Lower lobe of right lung (tissue), 2 donors: ENCODE results near the gene KDM4B. TPM values are rescaled to one million over a fixed set of nuclear protein-coding genes. Genes with fewer than 3 reads are reported as not detected.
A peak's percentile ranks its signal among the peaks of the same experiment; 100 is the strongest.

Experiments used
- ATAC-seq, 2 donors: fragments of 200-7000 bp; cut with Tn5 transposase; one replicate each; pipeline ENCODE4 v1.9.1; 2020 to 2022; ENCODE audit warnings: mild to moderate bottlenecking in 2 of 2, moderate library complexity in 2 of 2
- DNase-seq: peaks from one replicate; pipeline ENCODE4 v3.0.0-alpha.2; 2020
- H3K27ac ChIP-seq: fragments of 200-600 bp; one replicate; pipeline ENCODE4 v1.8.0; 2022
- H3K27me3 ChIP-seq: fragments of 200-600 bp; one replicate; pipeline ENCODE4 v1.8.0; 2022; ENCODE audit warnings: low read depth
- H3K36me3 ChIP-seq: fragments of 200-600 bp; one replicate; pipeline ENCODE4 v1.8.0; 2022; ENCODE audit warnings: mild to moderate bottlenecking
- H3K4me1 ChIP-seq: fragments of 200-600 bp; one replicate; pipeline ENCODE4 v1.8.0; 2022
- H3K4me3 ChIP-seq: fragments of 200-600 bp; one replicate; pipeline ENCODE4 v1.8.0; 2022; ENCODE audit warnings: mild to moderate bottlenecking
- H3K9me3 ChIP-seq: fragments of 200-600 bp; one replicate; pipeline ENCODE4 v1.8.0; 2022
- intact Hi-C: fragments of 100-400 bp; cut with DNase I; formaldehyde crosslinking; loops from one replicate; pipeline ENCODE4 v1.11.0; 2022
- total RNA-seq: library from RNA; stranded (reverse); fragmentation: NEBNext Ultra II Directional; extraction: Animal tissue kit (Norgen Biotek cat#: 25700); gene quantifications from one replicate; pipeline ENCODE4 v1.2.1, GENCODE V29; 2021
- TF ChIP-seq, protein P1 (sequence below): fragments of 200-600 bp; IDR thresholded peaks from one replicate; pipeline ENCODE4 v1.8.0; 2022; ENCODE audit warnings: antibody characterized with exemption, mild to moderate bottlenecking
- donor health status: DM: no; HTN: yes; CAD: no; lungs with severe emphysema.

The KDM4B gene
- total RNA-seq, 1 donor from 2014 or later, result 40.3 TPM

GRCh38 chr19:5128251-5128935, 159.5 kb downstream of the KDM4B start:
- intact Hi-C loops, result no loop called here
- Histone ChIP-seq H3K4me3 (no peak overlapping the region), H3K27ac (peak overlapping the region; percentile 36), H3K9me3 (no peaks in the 10 kb centered on the region), H3K36me3 (peaks cover 23% of the 10 kb centered on the region), H3K27me3 (no peaks in the 10 kb centered on the region), H3K4me1 (peaks cover 18% of the 10 kb centered on the region)
- TF ChIP-seq, protein P1, sequence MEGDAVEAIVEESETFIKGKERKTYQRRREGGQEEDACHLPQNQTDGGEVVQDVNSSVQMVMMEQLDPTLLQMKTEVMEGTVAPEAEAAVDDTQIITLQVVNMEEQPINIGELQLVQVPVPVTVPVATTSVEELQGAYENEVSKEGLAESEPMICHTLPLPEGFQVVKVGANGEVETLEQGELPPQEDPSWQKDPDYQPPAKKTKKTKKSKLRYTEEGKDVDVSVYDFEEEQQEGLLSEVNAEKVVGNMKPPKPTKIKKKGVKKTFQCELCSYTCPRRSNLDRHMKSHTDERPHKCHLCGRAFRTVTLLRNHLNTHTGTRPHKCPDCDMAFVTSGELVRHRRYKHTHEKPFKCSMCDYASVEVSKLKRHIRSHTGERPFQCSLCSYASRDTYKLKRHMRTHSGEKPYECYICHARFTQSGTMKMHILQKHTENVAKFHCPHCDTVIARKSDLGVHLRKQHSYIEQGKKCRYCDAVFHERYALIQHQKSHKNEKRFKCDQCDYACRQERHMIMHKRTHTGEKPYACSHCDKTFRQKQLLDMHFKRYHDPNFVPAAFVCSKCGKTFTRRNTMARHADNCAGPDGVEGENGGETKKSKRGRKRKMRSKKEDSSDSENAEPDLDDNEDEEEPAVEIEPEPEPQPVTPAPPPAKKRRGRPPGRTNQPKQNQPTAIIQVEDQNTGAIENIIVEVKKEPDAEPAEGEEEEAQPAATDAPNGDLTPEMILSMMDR, result no peak
- no peak for DNase-seq
- ATAC-seq, result peak; percentile 55 to 66

DNA sequence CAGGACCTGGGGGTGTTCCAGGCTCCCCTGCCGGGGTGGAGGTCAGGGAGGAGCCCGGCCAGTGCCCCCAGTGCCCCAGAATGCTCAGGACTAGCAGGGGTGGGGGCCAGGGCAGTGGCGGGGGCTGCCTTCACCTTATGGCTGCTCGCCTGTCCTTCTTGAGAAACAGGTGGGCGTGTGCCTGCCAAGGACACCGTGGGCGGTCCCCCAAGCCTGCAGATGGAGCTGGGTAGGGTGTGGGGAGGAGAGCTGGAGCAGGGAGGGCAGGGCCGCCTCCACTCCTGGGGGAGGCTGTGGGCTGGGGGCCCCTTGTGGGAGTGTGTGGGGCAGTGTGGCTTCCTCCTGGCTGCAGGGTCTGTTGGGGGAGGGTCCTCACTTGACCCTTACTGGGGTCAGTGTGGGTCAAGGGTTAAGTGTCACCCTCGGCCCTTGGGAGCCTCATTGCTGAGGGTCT, 160.1 kb downstream of the KDM4B start:
- TF ChIP-seq, protein P1, result no peak
- peaks cover 29% of the 10 kb centered on the region for H3K36me3 ChIP-seq
- intact Hi-C loops, result no loop called here
- H3K27me3 ChIP-seq, result no peaks in the 10 kb centered on the region
- peaks cover 18% of the 10 kb centered on the region for H3K4me1 ChIP-seq
- H3K9me3 ChIP-seq, result no peaks in the 10 kb centered on the region
- peak in 1 of 2 donors; percentile 34 for ATAC-seq
- no peak overlapping the region for H3K27ac ChIP-seq
- H3K4me3 ChIP-seq, result no peak overlapping the region
- DNase-seq, result no peak

DNA sequence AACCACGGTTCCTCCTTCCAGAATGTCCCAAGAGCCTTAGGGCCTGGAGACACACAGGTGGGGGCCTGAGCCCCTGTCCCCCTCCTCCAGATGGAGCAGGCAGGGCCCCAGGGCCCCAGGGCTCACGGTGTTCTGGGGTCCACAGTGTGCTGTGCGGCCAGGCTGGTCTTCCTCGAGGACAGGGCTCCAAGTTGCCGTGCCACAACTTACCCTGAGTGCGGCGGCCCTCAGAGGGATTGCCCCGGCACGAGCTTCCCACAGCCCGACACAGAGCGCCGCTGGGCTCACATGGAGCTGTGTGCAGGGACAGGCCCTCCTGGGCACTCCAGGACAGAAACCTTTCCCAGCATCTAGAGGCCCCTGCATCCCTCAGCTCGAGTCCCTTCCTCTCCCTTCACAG, 160.8 kb downstream of the KDM4B start:
- H3K9me3 ChIP-seq, result no peaks in the 10 kb centered on the region
- no peaks in the 10 kb centered on the region for H3K27me3 ChIP-seq
- intact Hi-C loops, result no loop called here
- no peak overlapping the region for H3K27ac ChIP-seq
- peaks cover 18% of the 10 kb centered on the region for H3K4me1 ChIP-seq
- peaks cover 36% of the 10 kb centered on the region for H3K36me3 ChIP-seq
- DNase-seq (no peak), ATAC-seq (no peak)
- no peak overlapping the region for H3K4me3 ChIP-seq
- TF ChIP-seq, protein P1, result no peak

DNA sequence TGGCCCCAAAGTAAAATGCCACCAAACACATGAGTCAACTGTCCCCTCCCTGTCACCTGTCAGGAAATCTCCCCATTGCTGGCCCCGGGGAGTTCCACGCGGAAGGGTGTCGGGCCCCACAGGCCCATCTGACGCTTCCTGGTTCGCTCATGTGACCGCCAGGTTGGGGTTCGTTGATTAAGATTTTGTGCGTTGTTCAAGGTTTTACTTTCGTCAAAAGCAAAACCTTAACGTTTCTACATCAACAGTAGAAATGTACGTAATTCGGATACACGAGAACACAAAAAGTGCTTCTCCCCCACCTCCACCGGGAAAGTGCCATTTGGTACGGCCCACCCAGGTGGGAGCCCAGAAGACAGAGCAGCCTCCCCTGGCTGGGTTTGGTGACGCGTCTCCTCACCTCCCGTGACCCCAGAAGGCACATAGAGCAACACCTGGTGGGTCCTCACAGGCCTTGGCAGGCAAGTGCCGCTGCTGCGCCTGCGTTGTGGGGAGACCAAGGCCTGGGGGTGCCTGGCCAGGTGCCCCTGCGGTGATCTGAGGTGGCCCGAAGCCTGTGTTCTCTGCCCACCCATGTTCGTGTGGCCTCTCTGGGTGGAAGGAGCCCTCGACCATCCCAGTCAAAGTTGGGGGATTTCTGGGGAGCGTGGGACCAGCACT, 161.6 kb downstream of the KDM4B start:
- Histone ChIP-seq H3K9me3 (no peaks in the 10 kb centered on the region), H3K27ac (no peak overlapping the region), H3K4me3 (no peak overlapping the region), H3K36me3 (peaks cover 44% of the 10 kb centered on the region), H3K4me1 (peaks cover 18% of the 10 kb centered on the region), H3K27me3 (no peaks in the 10 kb centered on the region)
- DNase-seq (no peak), ATAC-seq (no peak)
- intact Hi-C loops, result no loop called here
- TF ChIP-seq, protein P1, result no peak

GRCh38 chr19:5131031-5131505, 162.2 kb downstream of the KDM4B start:
- peaks cover 18% of the 10 kb centered on the region for H3K4me1 ChIP-seq
- DNase-seq (no peak), ATAC-seq (no peak)
- H3K27ac ChIP-seq, result no peak overlapping the region
- H3K4me3 ChIP-seq, result no peak overlapping the region
- intact Hi-C loops, result no loop called here
- TF ChIP-seq, protein P1, result no peak
- no peaks in the 10 kb centered on the region for H3K27me3 ChIP-seq
- H3K9me3 ChIP-seq, result no peaks in the 10 kb centered on the region
- peaks cover 50% of the 10 kb centered on the region for H3K36me3 ChIP-seq
